GM20000 (cell line): ENCODE measurements around the gene ETV2.
A peak's percentile ranks its signal among the peaks of the same experiment; 100 is the strongest.
"Not testable (repeated sequence)": the region's sequence is repeated elsewhere in the genome, so short reads cannot be mapped to it uniquely, and the experiment has no call there.

Experiments used
- DNase-seq: peaks from one replicate; pipeline ENCODE4 v3.0.0; 2012; ENCODE audit warnings: low spot score
- CTCF ChIP-seq: IDR thresholded peaks from 2 replicates; pipeline ENCODE4 v1.5.1; 2012; ENCODE audit warnings: mild to moderate bottlenecking, control low read depth; ENCODE audit errors: extremely low read depth, missing control alignments

The ETV2 gene

DNA sequence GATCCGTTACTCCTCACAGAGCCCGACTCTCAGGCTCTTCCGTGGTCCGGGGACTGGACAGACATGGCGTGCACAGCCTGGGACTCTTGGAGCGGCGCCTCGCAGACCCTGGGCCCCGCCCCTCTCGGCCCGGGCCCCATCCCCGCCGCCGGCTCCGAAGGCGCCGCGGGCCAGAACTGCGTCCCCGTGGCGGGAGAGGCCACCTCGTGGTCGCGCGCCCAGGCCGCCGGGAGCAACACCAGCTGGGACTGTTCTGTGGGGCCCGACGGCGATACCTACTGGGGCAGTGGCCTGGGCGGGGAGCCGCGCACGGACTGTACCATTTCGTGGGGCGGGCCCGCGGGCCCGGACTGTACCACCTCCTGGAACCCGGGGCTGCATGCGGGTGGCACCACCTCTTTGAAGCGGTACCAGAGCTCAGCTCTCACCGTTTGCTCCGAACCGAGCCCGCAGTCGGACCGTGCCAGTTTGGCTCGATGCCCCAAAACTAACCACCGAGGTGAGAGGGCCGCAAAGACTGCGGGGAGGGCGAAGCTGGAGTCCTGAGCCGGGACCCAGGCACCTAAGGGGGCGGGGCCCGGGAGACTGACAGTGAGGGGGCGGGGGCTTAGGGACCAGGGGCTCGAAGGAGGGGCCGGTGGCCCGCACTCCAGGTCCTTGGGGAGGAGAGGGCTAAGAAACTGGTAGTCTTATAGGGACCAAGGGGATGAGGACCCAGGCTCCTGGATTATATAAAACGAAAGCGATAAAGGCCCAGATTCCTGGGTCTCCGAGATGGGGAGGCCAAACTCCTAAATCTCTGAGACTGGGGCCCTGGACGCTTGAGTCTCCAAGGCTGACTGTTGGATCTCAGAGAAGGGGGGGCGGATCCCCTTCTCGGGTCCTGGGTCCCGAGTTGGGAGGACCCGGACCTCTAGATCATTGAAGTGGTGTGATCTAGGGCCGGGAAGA, 2.0 kb downstream of the ETV2 start:
- peak; percentile 92 for DNase-seq
- TF ChIP-seq CTCF, result no peak

DNA sequence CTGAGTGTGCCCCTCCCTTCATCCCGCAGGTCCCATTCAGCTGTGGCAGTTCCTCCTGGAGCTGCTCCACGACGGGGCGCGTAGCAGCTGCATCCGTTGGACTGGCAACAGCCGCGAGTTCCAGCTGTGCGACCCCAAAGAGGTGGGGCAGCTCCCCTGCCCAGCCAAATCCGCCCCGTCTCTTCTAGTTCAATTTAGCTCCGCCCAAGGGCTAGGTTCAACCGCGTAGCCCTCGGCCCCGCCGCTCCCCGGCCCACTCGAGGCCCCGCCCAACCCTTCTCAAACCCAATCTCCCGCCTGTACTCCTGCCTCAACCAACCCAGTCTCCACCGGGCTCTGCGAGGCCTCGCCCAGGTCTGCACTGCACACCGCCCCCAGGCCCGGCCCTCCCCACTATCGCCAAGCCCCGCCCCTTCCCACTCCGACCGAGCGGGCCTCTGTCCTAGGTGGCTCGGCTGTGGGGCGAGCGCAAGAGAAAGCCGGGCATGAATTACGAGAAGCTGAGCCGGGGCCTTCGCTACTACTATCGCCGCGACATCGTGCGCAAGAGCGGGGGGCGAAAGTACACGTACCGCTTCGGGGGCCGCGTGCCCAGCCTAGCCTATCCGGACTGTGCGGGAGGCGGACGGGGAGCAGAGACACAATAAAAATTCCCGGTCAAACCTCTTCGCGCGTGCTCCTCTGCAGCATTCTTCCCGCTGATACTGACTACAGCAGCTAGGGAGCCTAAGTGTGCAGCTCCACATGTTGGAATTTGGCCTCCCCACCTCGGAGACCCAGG, 2.9 kb downstream of the ETV2 start:
- DNase-seq, result peak; percentile 97

DNA sequence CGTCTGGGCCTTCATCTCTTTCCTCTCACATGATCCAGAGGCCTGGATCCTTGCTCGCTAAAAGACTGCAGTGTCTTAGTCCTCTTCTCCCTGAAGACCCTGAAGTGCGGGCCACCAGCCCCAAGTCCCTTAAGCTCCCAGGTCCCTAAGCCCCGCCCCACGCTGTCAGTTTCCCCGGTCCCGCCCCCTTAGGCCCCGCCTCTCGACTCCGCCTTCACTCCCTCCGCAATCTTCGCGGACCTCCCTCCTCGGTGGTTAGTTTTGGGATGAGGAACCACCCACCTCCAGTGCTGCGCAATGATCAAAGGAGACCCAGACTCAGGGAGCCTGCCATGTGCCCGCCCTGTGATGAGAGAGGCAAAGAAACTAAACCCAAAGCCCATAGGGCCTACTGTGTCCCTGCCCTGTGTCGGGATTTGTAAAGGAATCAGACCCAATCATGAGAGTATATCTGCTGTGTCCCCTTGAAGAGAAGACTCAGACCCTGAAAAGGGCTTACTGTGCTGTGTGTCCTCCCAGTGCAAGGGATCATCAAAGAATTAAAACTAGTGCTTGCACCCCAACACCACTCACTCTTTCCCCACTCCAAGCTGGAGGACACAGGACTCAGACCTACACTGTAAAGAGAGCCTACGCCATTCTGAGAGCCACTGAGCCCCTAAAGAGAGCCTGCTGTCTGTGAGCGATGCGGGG, 3.6 kb downstream of the ETV2 start:
- peak; percentile 73 for DNase-seq
- TF ChIP-seq CTCF, result no peak

More for the DNA sequence above, 2.9 kb downstream of the ETV2 start:
- no peak for TF ChIP-seq CTCF

- no peak for TF ChIP-seq CTCF
- DNase-seq, result no peak
Measured at GRCh38 chr19:35645680-35646511, 4.4 kb downstream of the ETV2 start.

DNA sequence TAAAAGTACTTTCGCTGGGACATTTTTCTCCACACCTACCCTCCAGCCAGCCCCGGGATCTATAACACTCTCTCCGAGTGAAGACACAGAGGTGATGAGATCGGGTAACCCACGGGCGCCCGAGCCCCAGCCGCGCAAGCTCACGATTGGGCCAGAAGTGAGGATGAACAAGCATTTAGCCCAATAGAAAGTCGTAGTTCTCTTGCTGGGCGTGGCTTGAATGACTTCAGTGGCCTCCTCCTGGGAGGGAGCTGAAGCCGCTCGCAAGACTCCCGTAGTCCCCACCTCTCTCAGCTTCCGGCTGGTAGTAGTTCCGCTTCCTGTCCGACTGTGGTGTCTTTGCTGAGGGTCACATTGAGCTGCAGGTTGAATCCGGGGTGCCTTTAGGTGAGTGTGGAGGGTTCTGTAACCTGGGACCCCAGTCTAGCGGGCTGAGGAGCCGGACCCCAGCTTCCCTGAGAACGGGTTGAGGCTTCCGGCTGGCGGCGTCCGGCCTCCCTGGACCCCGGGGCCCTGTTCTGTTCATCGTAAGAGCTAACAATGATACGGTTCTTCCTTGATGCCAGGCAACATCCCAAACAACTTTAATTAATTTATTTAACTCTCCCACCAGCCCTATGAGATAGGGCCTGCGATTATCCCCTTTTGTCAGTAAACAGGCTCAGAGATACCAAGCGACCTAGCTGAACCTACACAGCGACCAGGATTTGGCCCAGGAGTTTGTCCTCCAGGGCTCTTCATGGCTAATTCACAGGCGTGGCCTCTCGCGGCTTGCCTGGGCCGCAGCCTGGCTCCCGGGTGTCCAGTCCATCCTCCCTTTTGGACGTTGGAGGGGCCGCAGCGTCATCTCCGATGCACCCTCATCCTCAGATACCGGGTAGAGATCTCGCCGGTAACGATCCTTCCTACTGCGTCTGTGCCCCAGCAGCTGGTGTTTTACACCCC, 6.7 kb downstream of the ETV2 start, which contains the start of gene COX6B1:
TSS of gene COX6B1 (plus strand) at position 307 of the 945 bp plus-strand sequence. CDS start 2,921 bp downstream, outside the sequence.
- TF ChIP-seq CTCF, result no peak
- DNase-seq, result peak; percentile 95

DNA sequence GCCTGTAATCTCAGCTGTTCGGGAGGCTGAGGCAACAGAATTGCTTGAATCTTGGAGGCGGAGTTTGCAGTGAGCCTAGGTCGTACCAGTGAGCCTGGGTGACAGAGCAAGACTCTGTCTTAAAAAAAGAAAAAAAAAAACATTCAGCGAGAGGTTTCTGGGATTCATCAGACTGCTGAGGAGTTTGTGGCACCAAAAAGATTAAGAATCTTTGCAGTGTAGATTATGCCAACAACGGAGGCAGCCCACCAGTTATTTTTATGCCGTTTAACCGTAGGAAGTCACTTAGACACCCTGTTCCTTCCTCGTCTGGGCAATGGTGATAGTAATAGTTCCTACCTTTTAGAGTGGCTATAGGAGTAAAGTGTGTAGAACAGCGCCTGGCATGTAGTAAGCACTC, 9.0 kb downstream of the ETV2 start:
- DNase-seq, result no peak
- no peak for TF ChIP-seq CTCF

DNA sequence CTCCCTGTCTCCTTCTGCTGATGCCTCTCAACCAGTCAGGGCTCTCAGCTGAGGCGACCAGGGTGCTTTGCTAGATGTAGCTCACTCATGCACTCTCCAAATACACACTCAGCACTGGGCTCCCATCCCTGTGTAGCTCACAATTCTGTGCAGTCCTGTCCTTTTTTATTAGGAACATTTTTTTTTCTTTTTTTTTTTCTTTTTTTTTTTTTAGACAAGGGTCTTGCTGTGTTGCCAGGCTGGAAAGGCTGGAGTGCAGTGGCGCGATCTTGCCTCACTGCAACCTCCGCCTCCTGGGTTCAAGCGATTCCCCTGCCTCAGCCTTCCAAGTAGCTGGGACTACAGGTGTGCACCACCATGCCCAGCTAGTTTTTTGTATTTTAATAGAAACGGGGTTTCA, 13.3 kb downstream of the ETV2 start:
- not testable (repeated sequence) for DNase-seq
